ENCODE results near the gene SMCR8. TPM values are rescaled to one million over a fixed set of nuclear protein-coding genes. Genes with fewer than 3 reads are reported as not detected.
"Not testable (repeated sequence)": the region's sequence is repeated elsewhere in the genome, so short reads cannot be mapped to it uniquely, and the experiment has no call there.

SMCR8 gene
- total and polyA plus RNA-seq, 2 of the 4 experiments (the other 2 are of a cell fraction), result 7.1 to 10.9 TPM

DNA sequence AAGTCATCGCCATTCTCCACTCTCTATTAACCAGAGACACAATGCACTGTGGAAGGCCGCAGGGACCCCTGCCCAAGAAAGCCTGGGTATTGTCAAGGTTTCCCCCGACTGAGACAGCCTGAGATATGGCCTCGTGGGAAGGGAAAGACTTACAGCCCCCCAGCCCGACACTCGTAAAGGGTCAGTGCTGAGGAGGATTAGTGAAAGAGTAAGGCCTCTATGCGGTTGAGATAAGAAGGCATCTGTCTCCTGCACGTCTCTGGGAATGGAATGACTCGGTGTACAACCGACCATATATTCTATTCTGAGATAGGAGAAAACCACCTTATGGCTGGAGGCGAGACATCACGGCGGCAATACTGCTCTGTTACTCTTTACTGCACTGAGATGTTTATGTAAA, 11.9 kb upstream of the SMCR8 start:
- H4K5ac ChIP-seq (ENCODE audit: low read depth, low read length); DNase-seq; H3K27ac ChIP-seq (ENCODE audit: insufficient read depth, low read length); H3K14ac ChIP-seq (replicated peaks; ENCODE audit: low read depth, low read length); H2AK9ac ChIP-seq (replicated peaks; ENCODE audit: low read depth, low read length, poor library complexity); H2BK20ac ChIP-seq (ENCODE audit: low read depth, low read length); H3K4me3 ChIP-seq (ENCODE audit: insufficient read depth, low read depth, low read length); POLR2A ChIA-PET (ENCODE audit: unreplicated experiment); H4K91ac ChIP-seq (ENCODE audit: insufficient read depth, low read depth, low read length); H4K8ac ChIP-seq (ENCODE audit: low read depth in 2 of 2, low read length in 2 of 2); H3K9me3 ChIP-seq (ENCODE audit: control insufficient read depth, insufficient read depth, low read length); in situ Hi-C loops (cut with MboI; ENCODE audit: low sequenced_read_pairs); dilution Hi-C loops (cut with HindIII; ENCODE audit: low sequenced_read_pairs, unreplicated experiment); H2BK5ac ChIP-seq (ENCODE audit: low read depth, low read length, poor library complexity, severe bottlenecking); intact Hi-C loops (cut with micrococcal nuclease); H3K56ac ChIP-seq (ENCODE audit: extremely low read depth, insufficient read depth, low read length); H3K9ac ChIP-seq (ENCODE audit: low read depth, low read length); H3K9me1 ChIP-seq (ENCODE audit: insufficient read depth, low read length); H3K79me1 ChIP-seq (ENCODE audit: low read depth in 1 of 2, low read length in 2 of 2); BruUV-seq (replicated peaks); H2AK5ac ChIP-seq (ENCODE audit: low read depth, low read length); H3K4me1 ChIP-seq (ENCODE audit: control insufficient read depth, insufficient read depth, low read length); H3K18ac ChIP-seq (ENCODE audit: low read depth, low read length); H2AFZ ChIP-seq (replicated peaks; ENCODE audit: low read length, poor library complexity); H4K20me1 ChIP-seq (ENCODE audit: insufficient read depth, low read length); H3K4ac ChIP-seq (ENCODE audit: low read depth, low read length); CTCF ChIA-PET; H3K27me3 ChIP-seq (ENCODE audit: control insufficient read depth, insufficient read depth, low read length); H3K4me2 ChIP-seq (ENCODE audit: low read depth, low read length); ATAC-seq (ENCODE audit: low read depth); H3K23ac ChIP-seq (ENCODE audit: low read depth, low read length); H2BK120ac ChIP-seq (ENCODE audit: low read depth, low read length); H2BK15ac ChIP-seq (ENCODE audit: low read depth, low read length): not testable (repeated sequence)
- peaks cover 65% of the 10 kb centered on the region for H3K36me3 ChIP-seq (ENCODE audit: control insufficient read depth, insufficient read depth, low read length)
- WGBS, 2 experiments (ENCODE audit: extremely low coverage in 2 of 2, insufficient read length in 1 of 2), result no CpG with 5 or more reads among the region's 13 CpGs

Measured in IMR-90 (cell line).